Stimulated activated CD8-positive, alpha-beta memory T cell treated with anti-CD3 and anti-CD28 coated beads, Interleukin-12 subunit alpha, Interleukin-12 subunit beta, amount 100 ng/mL, for 24 hours (primary cell): ENCODE results near the gene C1orf105.
"Not testable (repeated sequence)": the region's sequence is repeated elsewhere in the genome, so short reads cannot be mapped to it uniquely, and the experiment has no call there.

Source experiments
- DNase-seq: peaks from one replicate; pipeline ENCODE4 v3.0.0-alpha.2; 2020; ENCODE audit errors: extremely low read depth

C1orf105 gene

GRCh38 chr1:172420385-172420784, at the start of gene C1orf105:
Gene C1orf105 (plus strand): TSS chr1:172420685. CDS start chr1:172420886, 201 bp downstream.
- DNase-seq: no peak

- DNase-seq: not testable (repeated sequence)
These were observed 48.8 kb upstream of the C1orf105 start for GRCh38 chr1:172371646-172372045.

GRCh38 chr1:172373864-172374263, 46.6 kb upstream of the C1orf105 start:
- DNase-seq: no peak

- DNase-seq: no peak
These were observed 45.3 kb upstream of the C1orf105 start for GRCh38 chr1:172375211-172375631.

- no peak for DNase-seq
These were observed 44.1 kb upstream of the C1orf105 start for GRCh38 chr1:172376431-172376830.

- no peak for DNase-seq
These were observed 42.9 kb upstream of the C1orf105 start for GRCh38 chr1:172377565-172377964.

GRCh38 chr1:172378109-172378760, 42.2 kb upstream of the C1orf105 start:
- DNase-seq: no peak

- no peak for DNase-seq
These were observed 39.8 kb upstream of the C1orf105 start for GRCh38 chr1:172380441-172381244.

- DNase-seq: no peak
These were observed 38.5 kb upstream of the C1orf105 start for GRCh38 chr1:172381946-172382345.

- no peak for DNase-seq
These were observed 38.1 kb upstream of the C1orf105 start for GRCh38 chr1:172382406-172382805.

- DNase-seq: no peak
These were observed 37.5 kb upstream of the C1orf105 start for GRCh38 chr1:172382990-172383389.

- DNase-seq: no peak
These were observed 36.9 kb upstream of the C1orf105 start for GRCh38 chr1:172383536-172383935.

GRCh38 chr1:172384656-172385055, 35.8 kb upstream of the C1orf105 start:
- no peak for DNase-seq

- no peak for DNase-seq
These were observed 34.4 kb upstream of the C1orf105 start for GRCh38 chr1:172386046-172386445.

GRCh38 chr1:172388490-172388889, 32.0 kb upstream of the C1orf105 start:
- DNase-seq: no peak

- DNase-seq: no peak
These were observed 30.2 kb upstream of the C1orf105 start for GRCh38 chr1:172390301-172390682.

- no peak for DNase-seq
These were observed 29.6 kb upstream of the C1orf105 start for GRCh38 chr1:172390683-172391551.

GRCh38 chr1:172391976-172392375, 28.5 kb upstream of the C1orf105 start:
- DNase-seq: no peak

- DNase-seq: no peak
These were observed 27.1 kb upstream of the C1orf105 start for GRCh38 chr1:172393354-172393753.

- DNase-seq: peak; percentile 21
These were observed 26.2 kb upstream of the C1orf105 start for GRCh38 chr1:172394141-172394751.

- DNase-seq: no peak
These were observed 25.7 kb upstream of the C1orf105 start for GRCh38 chr1:172394811-172395210.

- DNase-seq: no peak
These were observed 24.9 kb upstream of the C1orf105 start for GRCh38 chr1:172395576-172395975.
